GM21528 (cell line): Measurements from ENCODE around the gene CCDC137.
A peak's percentile ranks its signal among the peaks of the same experiment; 100 is the strongest.

Experiments
- ATAC-seq: cut with Tn5 transposase; IDR thresholded peaks from one replicate; pipeline ENCODE4 v1.9.1; 2021; ENCODE audit warnings: mild to moderate bottlenecking, moderate library complexity; ENCODE audit not compliant: unreplicated experiment, low FRiP score

CCDC137 gene

DNA sequence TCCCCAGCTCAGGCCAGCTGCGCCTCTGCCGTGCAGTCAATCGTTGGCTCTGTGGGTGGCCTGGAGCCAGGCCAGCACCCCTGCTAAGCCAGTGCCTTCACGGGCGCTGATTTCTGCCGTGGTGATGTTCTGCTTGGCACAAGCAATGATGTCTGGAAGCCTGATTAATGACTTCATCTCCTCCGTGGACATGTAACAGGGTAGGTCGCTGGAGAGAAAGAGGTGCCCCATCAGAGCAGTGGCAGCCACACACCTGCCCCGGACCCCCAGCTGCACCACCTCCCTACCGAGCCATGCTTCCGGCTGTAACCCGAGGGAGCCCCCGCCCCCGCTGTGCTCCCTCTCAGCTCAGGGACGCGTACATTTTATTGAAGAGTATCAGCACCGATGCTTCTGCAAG, 15.1 kb downstream of the CCDC137 start:
- ATAC-seq: no peak

- no peak for ATAC-seq
These were observed 16.1 kb downstream of the CCDC137 start for GRCh38 chr17:81682565-81683207.

- peak; percentile 25 for ATAC-seq
These were observed 16.7 kb downstream of the CCDC137 start for GRCh38 chr17:81683208-81683583.

DNA sequence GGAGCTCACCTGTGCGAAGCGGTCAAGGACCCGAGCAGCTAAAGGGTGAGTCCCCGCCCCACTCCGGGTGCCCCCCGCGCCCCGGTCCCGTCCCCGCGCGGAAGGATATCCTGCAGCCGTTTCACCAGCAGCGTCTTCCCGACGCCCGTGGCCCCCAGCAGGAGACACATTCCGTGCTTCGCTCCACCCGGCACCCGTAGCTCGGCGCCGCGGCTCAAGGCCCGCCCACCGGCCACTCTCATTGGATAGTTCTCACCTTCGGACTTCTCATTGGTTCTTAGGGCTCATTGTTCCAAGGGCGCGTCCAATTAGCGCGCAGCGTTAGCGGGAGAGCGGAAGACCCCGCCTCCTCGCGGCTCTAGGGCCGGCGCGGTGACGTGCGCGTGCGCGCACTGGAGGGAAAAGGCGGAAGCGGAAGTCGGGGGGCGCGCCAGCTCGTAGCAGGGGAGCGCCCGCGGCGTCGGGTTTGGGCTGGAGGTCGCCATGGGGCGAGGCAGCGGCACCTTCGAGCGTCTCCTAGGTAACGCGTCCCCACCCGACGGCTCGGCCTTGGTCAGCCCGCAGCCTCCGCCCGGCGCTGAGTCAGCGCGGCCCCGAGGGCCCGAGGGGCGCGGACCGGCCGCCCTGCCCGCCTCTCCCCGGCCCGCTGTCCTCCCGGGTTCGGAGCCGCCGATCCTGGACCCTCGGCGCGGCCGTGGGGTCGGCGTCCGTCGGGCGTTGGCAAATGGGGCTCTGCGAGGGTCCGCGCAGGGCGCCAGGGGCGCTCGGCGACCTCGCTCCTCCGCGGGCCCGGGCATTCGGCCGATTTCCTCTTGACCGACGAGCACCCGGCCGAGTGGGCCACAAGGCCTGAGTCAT, 17.3 kb downstream of the CCDC137 start, which contains the start of the genes ARL16 and HGS:
ARL16 (minus strand) TSS at position 214 of the 858 bp plus-strand sequence; CDS start at position 170, 44 bp downstream.
HGS (plus strand) TSS at position 428 of the 858 bp plus-strand sequence; CDS start at position 484, 56 bp downstream.
- ATAC-seq: peak; percentile 82

- ATAC-seq: peak; percentile 14
These were observed 17.9 kb downstream of the CCDC137 start for GRCh38 chr17:81684442-81684911.

GRCh38 chr17:81685108-81685507, 18.6 kb downstream of the CCDC137 start:
- ATAC-seq: no peak

DNA sequence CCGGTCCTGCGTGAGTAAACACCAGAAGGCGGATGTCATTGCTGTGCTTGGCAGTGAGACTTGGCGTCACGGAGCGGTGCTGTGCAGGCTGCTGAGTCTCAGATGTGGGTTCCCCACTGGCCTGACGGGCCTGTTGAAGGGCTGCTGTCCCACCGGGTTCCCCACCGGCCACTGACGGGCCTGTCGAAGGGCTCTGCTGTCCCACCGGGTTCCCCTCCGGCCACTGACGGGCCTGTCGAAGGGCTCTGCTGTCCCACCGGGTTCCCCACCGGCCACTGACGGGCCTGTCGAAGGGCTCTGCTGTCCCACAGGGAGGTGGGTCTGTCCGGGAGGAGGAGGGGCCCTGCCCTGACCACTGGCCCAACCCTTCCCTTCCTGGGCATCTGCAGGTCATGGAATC, 20.1 kb downstream of the CCDC137 start:
- no peak for ATAC-seq

- no peak for ATAC-seq
These were observed 21.4 kb downstream of the CCDC137 start for GRCh38 chr17:81687770-81688541.

DNA sequence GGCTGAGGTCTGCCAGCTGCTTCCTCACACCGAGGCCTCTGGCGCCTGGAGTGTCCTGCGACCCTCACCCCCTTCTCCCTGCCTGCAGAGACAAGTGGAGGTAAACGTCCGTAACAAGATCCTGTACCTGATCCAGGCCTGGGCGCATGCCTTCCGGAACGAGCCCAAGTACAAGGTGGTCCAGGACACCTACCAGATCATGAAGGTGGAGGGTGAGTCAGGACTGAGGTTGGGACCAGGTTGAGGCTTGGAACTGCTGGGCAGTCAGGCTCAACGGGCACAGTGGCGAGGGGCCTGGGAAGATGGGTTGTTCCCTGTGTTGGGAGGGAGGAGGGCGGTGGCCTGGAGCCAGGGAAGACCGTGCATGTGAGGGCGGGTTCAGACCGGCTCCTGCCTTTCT, 22.1 kb downstream of the CCDC137 start:
- ATAC-seq: no peak

DNA sequence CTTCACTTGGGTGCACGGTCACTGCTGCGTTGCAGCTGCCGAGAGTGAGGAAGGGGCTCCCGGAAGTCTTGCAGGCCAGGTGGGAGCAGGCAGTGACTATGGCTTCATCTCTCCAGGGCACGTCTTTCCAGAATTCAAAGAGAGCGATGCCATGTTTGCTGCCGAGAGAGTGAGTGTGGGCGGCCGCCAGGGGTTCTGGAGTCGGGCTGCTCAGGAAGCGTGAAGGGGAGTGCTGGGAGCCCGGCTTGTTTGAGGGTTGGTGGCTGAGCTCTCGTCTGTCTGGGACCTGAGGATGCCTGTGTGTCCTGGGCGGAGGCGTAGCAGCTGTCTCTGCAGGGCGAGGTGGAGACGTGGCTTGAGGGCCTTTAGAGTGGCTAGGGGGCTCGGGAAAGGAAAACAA, 23.5 kb downstream of the CCDC137 start:
- no peak for ATAC-seq

DNA sequence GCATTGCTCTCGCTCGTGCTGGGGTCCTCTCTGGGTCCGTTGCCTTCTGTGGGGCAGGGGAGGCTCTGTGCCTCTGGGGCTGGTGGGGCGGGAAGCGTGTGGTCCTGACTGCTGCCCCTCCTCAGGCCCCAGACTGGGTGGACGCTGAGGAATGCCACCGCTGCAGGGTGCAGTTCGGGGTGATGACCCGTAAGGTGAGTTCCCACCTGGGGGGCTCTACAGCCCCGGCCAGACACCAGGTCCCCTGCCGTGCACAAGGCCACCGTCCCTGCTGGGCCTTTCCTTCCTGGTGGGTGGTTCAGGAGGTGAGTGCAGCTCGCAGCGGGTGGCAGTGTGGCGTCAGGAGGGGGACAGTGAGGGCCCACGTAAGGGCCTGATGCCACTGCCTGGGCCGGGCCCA, 24.0 kb downstream of the CCDC137 start:
- ATAC-seq: no peak

DNA sequence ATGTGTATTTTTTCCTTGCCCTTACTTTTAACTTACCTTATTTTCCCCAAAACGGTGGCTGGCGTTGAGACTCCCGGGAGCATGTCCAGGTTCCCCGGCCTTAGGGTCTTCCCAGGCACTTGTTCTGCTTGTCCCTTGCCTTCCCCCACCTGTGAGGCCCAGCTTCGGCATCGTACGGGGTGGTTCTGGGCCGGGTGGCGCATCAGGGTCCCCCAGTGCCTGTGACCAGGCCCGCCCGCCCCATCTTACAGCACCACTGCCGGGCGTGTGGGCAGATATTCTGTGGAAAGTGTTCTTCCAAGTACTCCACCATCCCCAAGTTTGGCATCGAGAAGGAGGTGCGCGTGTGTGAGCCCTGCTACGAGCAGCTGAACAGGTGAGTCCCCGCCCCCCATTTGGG, 24.7 kb downstream of the CCDC137 start:
- ATAC-seq: no peak

- no peak for ATAC-seq
These were observed 25.1 kb downstream of the CCDC137 start for GRCh38 chr17:81691608-81692007.

- no peak for ATAC-seq
These were observed 27.1 kb downstream of the CCDC137 start for GRCh38 chr17:81693509-81694210.

- ATAC-seq: no peak
These were observed 28.3 kb downstream of the CCDC137 start for GRCh38 chr17:81694810-81695209.

DNA sequence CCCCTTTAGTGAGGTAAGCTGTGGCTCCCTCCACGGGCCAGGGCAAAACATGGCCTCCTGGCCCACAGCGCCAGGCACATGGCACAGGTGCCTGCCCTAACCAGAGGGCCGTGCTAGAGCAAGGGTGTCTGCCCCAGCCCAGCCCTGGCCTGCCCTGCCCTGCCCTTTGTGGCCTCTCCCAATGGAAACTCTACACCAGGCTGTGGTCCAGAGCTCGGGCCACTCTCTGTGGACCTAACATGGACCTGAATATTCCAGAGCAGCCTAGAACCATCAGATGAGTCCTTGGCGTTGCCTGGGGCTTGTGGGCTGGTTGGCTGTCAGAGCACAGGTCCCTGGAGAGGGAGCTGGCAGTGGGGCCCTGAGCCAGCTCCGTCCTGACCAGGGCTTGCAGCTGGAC, 28.7 kb downstream of the CCDC137 start:
- no peak for ATAC-seq

GRCh38 chr17:81695801-81696200, 29.3 kb downstream of the CCDC137 start:
- ATAC-seq: no peak

GRCh38 chr17:81696218-81696941, 29.8 kb downstream of the CCDC137 start:
- no peak for ATAC-seq

GRCh38 chr17:81697261-81698044, 30.9 kb downstream of the CCDC137 start:
- ATAC-seq: no peak
